GM18867 (cell line): ENCODE measurements around the gene ZNF417.
"Not testable (repeated sequence)": the region's sequence is repeated elsewhere in the genome, so short reads cannot be mapped to it uniquely, and the experiment has no call there.

Experiments
- ATAC-seq: cut with Tn5 transposase; IDR thresholded peaks from one replicate; pipeline ENCODE4 v1.9.1; 2021; ENCODE audit warnings: mild to moderate bottlenecking, moderate library complexity; ENCODE audit not compliant: unreplicated experiment

Gene ZNF417

GRCh38 chr19:57888107-57888559, 28.3 kb downstream of the ZNF417 start:
- ATAC-seq: no peak

GRCh38 chr19:57887195-57887941, 29.0 kb downstream of the ZNF417 start:
- no peak for ATAC-seq

GRCh38 chr19:57886046-57886445, 30.3 kb downstream of the ZNF417 start:
- no peak for ATAC-seq

- ATAC-seq: not testable (repeated sequence)
Observed at GRCh38 chr19:57873883-57874799, 42.3 kb downstream of the ZNF417 start.

GRCh38 chr19:57872450-57872849, 43.9 kb downstream of the ZNF417 start:
- no peak for ATAC-seq

GRCh38 chr19:57870225-57870624, 46.2 kb downstream of the ZNF417 start:
- ATAC-seq: no peak

GRCh38 chr19:57869655-57870054, 46.7 kb downstream of the ZNF417 start:
- not testable (repeated sequence) for ATAC-seq

- ATAC-seq: no peak
Observed at GRCh38 chr19:57867868-57868492, 48.4 kb downstream of the ZNF417 start.
